Measurements from ENCODE around the gene OGT.
"Not testable (repeated sequence)": the region's sequence is repeated elsewhere in the genome, so short reads cannot be mapped to it uniquely, and the experiment has no call there.

Gene OGT

GRCh38 chrX:71532753-71533425 lies at the start of gene OGT:
Gene OGT (plus strand): TSS chrX:71533104. CDS start chrX:71533300, 196 bp downstream.
- Histone ChIP-seq H3K4me1 (ENCODE audit: insufficient read depth, low read length) (no peaks in the 10 kb centered on the region; the same call in 1 of the 2 replicates), H3K9me3 (ENCODE audit: control insufficient read depth, insufficient read depth, low read length) (no peaks in the 10 kb centered on the region), H3K36me3 (ENCODE audit: insufficient read depth, low read length) (peaks cover 3% of the 10 kb centered on the region; the same call in 1 of the 2 replicates), H3K9ac (ENCODE audit: low read depth, low read length) (peak within 1 kb of the TSS; percentile 90)

- no peaks in the 10 kb centered on the region for H3K36me3 ChIP-seq (ENCODE audit: insufficient read depth, low read length)
- no peaks in the 10 kb centered on the region for H3K9me3 ChIP-seq (ENCODE audit: control insufficient read depth, insufficient read depth, low read length)
- no peaks in the 10 kb centered on the region for H3K4me1 ChIP-seq (ENCODE audit: insufficient read depth, low read length)
- H3K9ac ChIP-seq (ENCODE audit: low read depth, low read length): no peak overlapping the region
Measured at GRCh38 chrX:71487814-71488213, 45.1 kb upstream of the OGT start.

- Histone ChIP-seq H3K9ac (ENCODE audit: low read depth, low read length) (no peak overlapping the region), H3K9me3 (ENCODE audit: control insufficient read depth, insufficient read depth, low read length) (no peaks in the 10 kb centered on the region), H3K4me1 (ENCODE audit: insufficient read depth, low read length) (no peaks in the 10 kb centered on the region), H3K36me3 (ENCODE audit: insufficient read depth, low read length) (no peaks in the 10 kb centered on the region)
Measured at GRCh38 chrX:71489540-71489939, 43.4 kb upstream of the OGT start.

- no peak overlapping the region for H3K9ac ChIP-seq (ENCODE audit: low read depth, low read length)
Measured at GRCh38 chrX:71492231-71493065, 40.5 kb upstream of the OGT start.

GRCh38 chrX:71493111-71493613 lies 39.7 kb upstream of the OGT start:
- Histone ChIP-seq H3K4me1 (ENCODE audit: insufficient read depth, low read length) (no peaks in the 10 kb centered on the region), H3K9me3 (ENCODE audit: control insufficient read depth, insufficient read depth, low read length) (no peaks in the 10 kb centered on the region), H3K9ac (ENCODE audit: low read depth, low read length) (no peak overlapping the region), H3K36me3 (ENCODE audit: insufficient read depth, low read length) (no peaks in the 10 kb centered on the region)

More at GRCh38 chrX:71492231-71493065, 40.5 kb upstream of the OGT start:
- no peaks in the 10 kb centered on the region for H3K36me3 ChIP-seq (ENCODE audit: insufficient read depth, low read length)
- H3K9me3 ChIP-seq (ENCODE audit: control insufficient read depth, insufficient read depth, low read length): no peaks in the 10 kb centered on the region
- H3K4me1 ChIP-seq (ENCODE audit: insufficient read depth, low read length): no peaks in the 10 kb centered on the region

- H3K9ac ChIP-seq (ENCODE audit: low read depth, low read length); H3K9me3 ChIP-seq (ENCODE audit: control insufficient read depth, insufficient read depth, low read length); H3K4me1 ChIP-seq (ENCODE audit: insufficient read depth, low read length); H3K36me3 ChIP-seq (ENCODE audit: insufficient read depth, low read length): not testable (repeated sequence)
Measured at GRCh38 chrX:71495979-71496378, 36.9 kb upstream of the OGT start.

GRCh38 chrX:71496476-71496875 lies 36.4 kb upstream of the OGT start:
- Histone ChIP-seq H3K4me1 (ENCODE audit: insufficient read depth, low read length) (no peaks in the 10 kb centered on the region), H3K9ac (ENCODE audit: low read depth, low read length) (no peak overlapping the region), H3K36me3 (ENCODE audit: insufficient read depth, low read length) (no peaks in the 10 kb centered on the region), H3K9me3 (ENCODE audit: control insufficient read depth, insufficient read depth, low read length) (no peaks in the 10 kb centered on the region)

- H3K4me1 ChIP-seq (ENCODE audit: insufficient read depth, low read length); H3K9me3 ChIP-seq (ENCODE audit: control insufficient read depth, insufficient read depth, low read length); H3K9ac ChIP-seq (ENCODE audit: low read depth, low read length); H3K36me3 ChIP-seq (ENCODE audit: insufficient read depth, low read length): not testable (repeated sequence)
Measured at GRCh38 chrX:71502080-71502479, 30.8 kb upstream of the OGT start.

- H3K9me3 ChIP-seq (ENCODE audit: control insufficient read depth, insufficient read depth, low read length): no peaks in the 10 kb centered on the region; the same call in 1 of the 2 replicates
- no peaks in the 10 kb centered on the region; the same call in 1 of the 2 replicates for H3K36me3 ChIP-seq (ENCODE audit: insufficient read depth, low read length)
- H3K4me1 ChIP-seq (ENCODE audit: insufficient read depth, low read length): no peaks in the 10 kb centered on the region
- H3K9ac ChIP-seq (ENCODE audit: low read depth, low read length): no peak overlapping the region
Measured at GRCh38 chrX:71504346-71504745, 28.6 kb upstream of the OGT start.

GRCh38 chrX:71509289-71509688 lies 23.6 kb upstream of the OGT start:
- no peak overlapping the region for H3K9ac ChIP-seq (ENCODE audit: low read depth, low read length)
- no peaks in the 10 kb centered on the region for H3K9me3 ChIP-seq (ENCODE audit: control insufficient read depth, insufficient read depth, low read length)
- H3K36me3 ChIP-seq (ENCODE audit: insufficient read depth, low read length): no peaks in the 10 kb centered on the region; the same call in 1 of the 2 replicates
- H3K4me1 ChIP-seq (ENCODE audit: insufficient read depth, low read length): no peaks in the 10 kb centered on the region

- H3K9me3 ChIP-seq (ENCODE audit: control insufficient read depth, insufficient read depth, low read length): no peaks in the 10 kb centered on the region
- H3K9ac ChIP-seq (ENCODE audit: low read depth, low read length): no peak overlapping the region
- no peaks in the 10 kb centered on the region; the same call in 1 of the 2 replicates for H3K36me3 ChIP-seq (ENCODE audit: insufficient read depth, low read length)
- H3K4me1 ChIP-seq (ENCODE audit: insufficient read depth, low read length): peaks cover 7% of the 10 kb centered on the region; the same call in 1 of the 2 replicates
Measured at GRCh38 chrX:71510161-71510560, 22.7 kb upstream of the OGT start.

- not testable (repeated sequence) for H3K9ac ChIP-seq (ENCODE audit: low read depth, low read length); H3K9me3 ChIP-seq (ENCODE audit: control insufficient read depth, insufficient read depth, low read length); H3K36me3 ChIP-seq (ENCODE audit: insufficient read depth, low read length); H3K4me1 ChIP-seq (ENCODE audit: insufficient read depth, low read length)
Measured at GRCh38 chrX:71513731-71514130, 19.2 kb upstream of the OGT start.

GRCh38 chrX:71514367-71515037 lies 18.4 kb upstream of the OGT start:
- Histone ChIP-seq H3K9ac (ENCODE audit: low read depth, low read length) (no peak overlapping the region), H3K4me1 (ENCODE audit: insufficient read depth, low read length) (peaks cover 7% of the 10 kb centered on the region; the same call in 1 of the 2 replicates), H3K9me3 (ENCODE audit: control insufficient read depth, insufficient read depth, low read length) (no peaks in the 10 kb centered on the region), H3K36me3 (ENCODE audit: insufficient read depth, low read length) (no peaks in the 10 kb centered on the region)

GRCh38 chrX:71515038-71515396 lies 17.9 kb upstream of the OGT start:
- no peak overlapping the region for H3K9ac ChIP-seq (ENCODE audit: low read depth, low read length)
- peaks cover 7% of the 10 kb centered on the region; the same call in 1 of the 2 replicates for H3K4me1 ChIP-seq (ENCODE audit: insufficient read depth, low read length)
- no peaks in the 10 kb centered on the region for H3K36me3 ChIP-seq (ENCODE audit: insufficient read depth, low read length)
- no peaks in the 10 kb centered on the region for H3K9me3 ChIP-seq (ENCODE audit: control insufficient read depth, insufficient read depth, low read length)

All from ES-I3 (cell line).